Peyer's patch (tissue), 4 donors: ENCODE results near the gene AEBP2. TPM values are rescaled to one million over a fixed set of nuclear protein-coding genes. Genes with fewer than 3 reads are reported as not detected.

Source experiments
- DNase-seq, 3 donors: peaks; one replicate each; pipeline ENCODE4 v3.0.0-alpha.2; 2017 to 2019
- H3K27ac ChIP-seq, 4 donors: fragments of 200-600 bp; sonication (generic); one replicate each; pipeline ENCODE4 v1.5.1; 2016 to 2019
- H3K27me3 ChIP-seq, 2 donors: fragments of 200-600 bp; sonication (generic); one replicate each; pipeline ENCODE4 v1.5.1; 2019
- H3K36me3 ChIP-seq, 3 donors: fragments of 200-600 bp; sonication (generic); one replicate each; pipeline ENCODE4 v1.5.1; 2016 to 2019
- H3K4me1 ChIP-seq, 4 donors: fragments of 200-600 bp; sonication (generic); one replicate each; pipeline ENCODE4 v1.5.1; 2016 to 2019
- H3K4me3 ChIP-seq, 4 donors: fragments of 200-600 bp; sonication (generic); 1 replicate in 3 of 4; 2 replicates in 1 of 4; pipeline ENCODE4 v1.5.1; 2016 to 2019; ENCODE audit warnings: mild to moderate bottlenecking in 1 of 4
- H3K9me3 ChIP-seq, 4 donors: fragments of 200-600 bp; sonication (generic); one replicate each; pipeline ENCODE4 v1.5.1; 2016 to 2019; ENCODE audit warnings: mild to moderate bottlenecking in 1 of 4
- POLR2A ChIP-seq, 2 donors: fragments of 450-650 bp; IDR thresholded peaks; one replicate each; pipeline ENCODE4 v1.5.1; 2017; ENCODE audit warnings: antibody characterized with exemption in 2 of 2, mild to moderate bottlenecking in 2 of 2, moderate library complexity in 2 of 2
- total RNA-seq, 4 donors: library from RNA; depleted of rRNA; stranded (reverse); fragments of >200 nt; gene quantifications; one replicate each; pipeline ENCODE4 v1.1.0, GENCODE V29; 2016
- TF ChIP-seq, protein P1 (sequence below), 6 experiments: fragments of 450-650 bp in 4 of 6; fragments of 200-600 bp in 2 of 6; sonication (generic) in 1 of 6; IDR thresholded peaks; one replicate each; pipeline ENCODE4 v1.5.1; 2017 to 2019; ENCODE audit warnings: antibody characterized with exemption in 6 of 6, mild to moderate bottlenecking in 3 of 6, moderate library complexity in 1 of 6

The AEBP2 gene
- total RNA-seq, 4 donors from 2014 or later, result 22.9 to 58.4 (median 42.3) TPM

DNA sequence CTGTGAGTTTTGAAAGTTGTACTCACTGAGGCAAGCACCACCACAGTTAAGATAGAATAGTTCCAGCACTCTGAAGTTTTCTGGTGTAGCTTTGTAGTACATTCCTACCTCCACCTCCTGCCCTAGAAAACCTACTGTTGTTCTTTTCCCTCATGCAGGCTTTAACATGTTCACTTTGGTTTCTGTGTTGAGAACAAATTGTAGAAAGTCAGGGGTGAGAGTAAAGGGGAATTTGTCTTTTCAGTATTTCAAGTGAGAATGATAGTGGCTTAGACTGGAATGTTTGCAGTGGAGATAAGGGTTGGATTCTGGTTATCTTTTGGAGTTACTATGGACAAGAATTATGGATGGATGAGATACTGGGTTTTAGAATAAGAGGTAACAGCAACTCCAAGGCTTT, 67.2 kb downstream of the AEBP2 start:
- Histone ChIP-seq H3K27me3 (no peaks in the 10 kb centered on the region), H3K9me3 (no peaks in the 10 kb centered on the region), H3K4me3 (no peak overlapping the region), H3K36me3 (peaks cover 0 to 5% (median 0%) of the 10 kb centered on the region in 3 donors), H3K27ac (no peak overlapping the region), H3K4me1 (no peaks in the 10 kb centered on the region)
- TF ChIP-seq POLR2A (IDR thresholded peaks at IDR 0.05), result no peak
- TF ChIP-seq, protein P1, sequence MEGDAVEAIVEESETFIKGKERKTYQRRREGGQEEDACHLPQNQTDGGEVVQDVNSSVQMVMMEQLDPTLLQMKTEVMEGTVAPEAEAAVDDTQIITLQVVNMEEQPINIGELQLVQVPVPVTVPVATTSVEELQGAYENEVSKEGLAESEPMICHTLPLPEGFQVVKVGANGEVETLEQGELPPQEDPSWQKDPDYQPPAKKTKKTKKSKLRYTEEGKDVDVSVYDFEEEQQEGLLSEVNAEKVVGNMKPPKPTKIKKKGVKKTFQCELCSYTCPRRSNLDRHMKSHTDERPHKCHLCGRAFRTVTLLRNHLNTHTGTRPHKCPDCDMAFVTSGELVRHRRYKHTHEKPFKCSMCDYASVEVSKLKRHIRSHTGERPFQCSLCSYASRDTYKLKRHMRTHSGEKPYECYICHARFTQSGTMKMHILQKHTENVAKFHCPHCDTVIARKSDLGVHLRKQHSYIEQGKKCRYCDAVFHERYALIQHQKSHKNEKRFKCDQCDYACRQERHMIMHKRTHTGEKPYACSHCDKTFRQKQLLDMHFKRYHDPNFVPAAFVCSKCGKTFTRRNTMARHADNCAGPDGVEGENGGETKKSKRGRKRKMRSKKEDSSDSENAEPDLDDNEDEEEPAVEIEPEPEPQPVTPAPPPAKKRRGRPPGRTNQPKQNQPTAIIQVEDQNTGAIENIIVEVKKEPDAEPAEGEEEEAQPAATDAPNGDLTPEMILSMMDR (IDR thresholded peaks at IDR 0.05), result no peak
- no peak for DNase-seq

DNA sequence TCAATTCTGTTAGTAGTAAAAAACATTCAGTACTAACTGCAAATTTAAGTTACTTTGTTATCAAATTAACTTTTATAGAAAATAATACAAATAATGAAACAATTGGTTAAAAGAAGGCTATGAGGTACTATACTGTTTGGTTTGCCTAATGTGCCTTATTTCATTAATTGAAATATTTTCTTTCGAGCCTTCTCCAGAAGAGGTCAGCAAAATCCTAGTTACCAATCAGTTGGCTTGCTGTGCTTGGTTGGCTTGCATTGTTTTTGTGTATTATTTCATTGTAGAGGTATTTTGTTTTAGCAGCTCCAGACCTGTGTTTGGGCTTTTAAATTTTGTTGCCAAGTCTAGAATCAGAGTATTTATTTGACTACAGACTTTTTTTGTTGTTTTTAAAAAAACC, 68.5 kb downstream of the AEBP2 start:
- no peak for DNase-seq
- Histone ChIP-seq H3K27me3 (no peaks in the 10 kb centered on the region), H3K36me3 (peaks cover 0 to 12% (median 0%) of the 10 kb centered on the region in 3 donors), H3K4me1 (no peaks in the 10 kb centered on the region), H3K27ac (no peak overlapping the region), H3K4me3 (no peak overlapping the region), H3K9me3 (no peaks in the 10 kb centered on the region)
- no peak for TF ChIP-seq POLR2A (IDR thresholded peaks at IDR 0.05)
- TF ChIP-seq, protein P1 (IDR thresholded peaks at IDR 0.05), result no peak

DNA sequence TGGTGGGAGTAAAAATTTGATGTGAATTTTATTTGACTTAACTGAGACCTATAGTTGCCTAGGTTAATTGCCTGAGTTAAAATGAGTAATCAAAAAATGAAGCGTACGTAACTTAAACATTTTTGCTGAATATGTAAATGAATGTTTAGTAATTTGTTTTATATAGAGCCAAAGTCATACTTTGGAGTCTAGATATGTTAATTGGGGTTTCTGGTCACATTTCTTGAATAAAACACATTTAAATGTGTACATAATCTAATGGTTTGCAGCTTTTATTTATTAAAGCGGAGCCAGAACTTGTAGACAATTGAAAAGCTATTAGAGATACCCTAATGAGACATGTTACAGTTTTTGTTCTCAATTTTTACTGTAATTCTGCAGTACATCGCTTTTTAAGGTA, 71.2 kb downstream of the AEBP2 start:
- DNase-seq, result no peak
- Histone ChIP-seq H3K4me1 (no peaks in the 10 kb centered on the region), H3K4me3 (no peak overlapping the region), H3K36me3 (peaks cover 0 to 22% (median 0%) of the 10 kb centered on the region in 3 donors), H3K27ac (no peak overlapping the region), H3K9me3 (no peaks in the 10 kb centered on the region), H3K27me3 (no peaks in the 10 kb centered on the region)
- TF ChIP-seq, protein P1 (IDR thresholded peaks at IDR 0.05), result no peak
- no peak for TF ChIP-seq POLR2A (IDR thresholded peaks at IDR 0.05)

DNA sequence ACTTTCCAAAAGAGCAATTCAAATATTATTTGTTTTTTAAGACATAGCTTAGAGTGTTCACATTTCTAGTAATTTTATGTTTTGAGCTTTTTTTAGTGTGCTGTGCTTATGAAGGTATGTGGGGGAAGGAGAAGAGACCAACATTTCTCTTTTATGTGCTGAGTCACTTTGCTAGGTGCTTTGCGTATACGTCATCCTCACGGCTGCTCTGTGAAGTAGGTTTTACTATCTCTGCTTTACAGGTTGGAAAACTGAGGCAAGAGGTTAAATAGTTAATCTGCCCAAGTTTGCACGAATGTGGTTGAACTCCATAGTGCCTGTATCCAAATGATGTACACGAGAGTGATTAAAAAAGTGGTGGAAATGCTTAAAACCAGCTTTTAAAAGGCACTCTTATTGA, 75.9 kb downstream of the AEBP2 start:
- no peak for TF ChIP-seq POLR2A (IDR thresholded peaks at IDR 0.05)
- TF ChIP-seq, protein P1 (IDR thresholded peaks at IDR 0.05), result no peak
- Histone ChIP-seq H3K9me3 (no peaks in the 10 kb centered on the region), H3K27me3 (no peaks in the 10 kb centered on the region), H3K36me3 (peaks cover 0 to 26% (median 0%) of the 10 kb centered on the region in 3 donors), H3K27ac (no peak overlapping the region), H3K4me1 (no peaks in the 10 kb centered on the region), H3K4me3 (no peak overlapping the region)
- DNase-seq, result no peak

DNA sequence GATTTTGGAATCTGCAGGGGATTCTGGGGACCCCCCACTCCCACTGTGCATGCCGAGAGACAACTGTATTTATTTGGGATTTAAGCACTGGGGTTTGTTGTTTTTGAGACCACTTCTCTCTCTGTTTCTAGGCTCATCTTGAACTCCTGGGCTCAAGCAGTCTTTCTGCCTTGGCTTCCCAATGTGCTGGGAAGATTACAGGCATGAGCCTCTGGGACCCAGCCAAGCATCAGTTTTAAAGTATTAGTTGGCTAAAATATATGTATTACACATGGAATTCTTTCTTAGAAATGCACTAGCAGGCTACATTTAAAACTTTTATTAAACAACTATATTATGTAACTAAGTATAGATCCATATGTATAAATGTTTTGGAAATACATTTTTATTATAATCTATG, 78.3 kb downstream of the AEBP2 start:
- Histone ChIP-seq H3K27ac (no peak overlapping the region), H3K36me3 (peaks cover 0 to 21% (median 0%) of the 10 kb centered on the region in 3 donors), H3K27me3 (no peaks in the 10 kb centered on the region), H3K4me1 (no peaks in the 10 kb centered on the region), H3K4me3 (no peak overlapping the region), H3K9me3 (no peaks in the 10 kb centered on the region)
- no peak for DNase-seq
- no peak for TF ChIP-seq POLR2A (IDR thresholded peaks at IDR 0.05)
- TF ChIP-seq, protein P1 (IDR thresholded peaks at IDR 0.05), result no peak

DNA sequence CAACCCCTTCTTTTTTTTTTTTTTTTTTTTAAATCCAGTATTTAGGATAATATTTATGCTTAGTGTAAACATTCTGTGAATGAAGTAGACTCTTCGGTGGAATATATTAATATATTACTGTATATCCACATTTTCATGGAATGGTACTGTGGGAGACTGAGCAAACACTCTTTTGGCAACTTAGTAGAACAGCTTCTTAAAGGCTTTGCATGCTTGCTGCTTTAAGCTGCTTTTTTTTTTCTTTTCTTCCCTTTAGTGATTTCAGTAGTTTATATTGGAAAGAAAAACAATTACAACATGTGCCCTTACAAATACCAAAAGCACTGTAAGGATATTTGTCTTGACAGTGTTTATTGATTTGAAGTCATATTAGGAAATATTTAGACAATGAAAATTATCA, 78.9 kb downstream of the AEBP2 start:
- Histone ChIP-seq H3K36me3 (peaks cover 0 to 15% (median 0%) of the 10 kb centered on the region in 3 donors), H3K27me3 (no peaks in the 10 kb centered on the region), H3K9me3 (no peaks in the 10 kb centered on the region), H3K4me3 (no peak overlapping the region), H3K27ac (no peak overlapping the region), H3K4me1 (no peaks in the 10 kb centered on the region)
- TF ChIP-seq, protein P1 (IDR thresholded peaks at IDR 0.05), result no peak
- no peak for TF ChIP-seq POLR2A (IDR thresholded peaks at IDR 0.05)
- no peak for DNase-seq
